Esophagus muscularis mucosa (tissue), 4 donors: ENCODE results near the gene SUMO3.

ENCODE experiments used
- EP300 ChIP-seq: sonication (generic); formaldehyde crosslinking; IDR thresholded peaks from one replicate; pipeline ENCODE4 v1.6.1; 2017; ENCODE audit warnings: antibody characterized with exemption
- POLR2A ChIP-seq: fragments of 450-650 bp; IDR thresholded peaks from one replicate; pipeline ENCODE4 v1.6.1; 2017; ENCODE audit warnings: antibody characterized with exemption, moderate library complexity, mild to moderate bottlenecking, low read depth
- POLR2AphosphoS5 ChIP-seq, 2 donors: sonication (generic); formaldehyde crosslinking; IDR thresholded peaks; one replicate each; pipeline ENCODE4 v1.6.1; 2017; ENCODE audit warnings: antibody characterized with exemption in 2 of 2
- TF ChIP-seq, protein P1 (sequence below), 3 experiments: fragments of 200-600 bp in 2 of 3; fragments of 450-650 bp in 1 of 3; sonication (generic) in 2 of 3; IDR thresholded peaks; one replicate each; pipeline ENCODE4 v1.5.1; 2017 to 2019; ENCODE audit warnings: antibody characterized with exemption in 3 of 3, mild to moderate bottlenecking in 2 of 3, moderate library complexity in 1 of 3

DNA sequence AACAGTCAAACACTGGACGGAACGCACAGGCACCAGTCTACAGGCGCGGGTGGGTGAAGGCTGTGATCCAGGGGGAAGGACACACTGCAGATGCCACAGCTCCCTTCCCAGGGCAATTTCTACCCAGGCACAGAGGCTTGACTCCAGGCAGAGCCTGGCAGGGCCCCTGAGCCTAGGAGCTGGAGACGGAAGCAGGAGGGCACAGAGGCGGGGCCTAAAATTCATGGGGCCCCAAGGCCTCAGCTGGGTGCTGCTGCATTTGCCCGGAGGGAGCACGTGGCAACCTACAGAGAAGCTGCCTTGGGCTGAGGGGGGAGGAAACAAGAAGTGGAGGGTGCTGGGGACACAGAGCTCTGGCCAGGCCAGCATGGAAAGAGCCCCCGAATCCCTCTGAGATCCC is 57.5 kb downstream of the SUMO3 start:
- TF ChIP-seq POLR2AphosphoS5 (IDR thresholded peaks at IDR 0.05) = no peak
- TF ChIP-seq, protein P1, sequence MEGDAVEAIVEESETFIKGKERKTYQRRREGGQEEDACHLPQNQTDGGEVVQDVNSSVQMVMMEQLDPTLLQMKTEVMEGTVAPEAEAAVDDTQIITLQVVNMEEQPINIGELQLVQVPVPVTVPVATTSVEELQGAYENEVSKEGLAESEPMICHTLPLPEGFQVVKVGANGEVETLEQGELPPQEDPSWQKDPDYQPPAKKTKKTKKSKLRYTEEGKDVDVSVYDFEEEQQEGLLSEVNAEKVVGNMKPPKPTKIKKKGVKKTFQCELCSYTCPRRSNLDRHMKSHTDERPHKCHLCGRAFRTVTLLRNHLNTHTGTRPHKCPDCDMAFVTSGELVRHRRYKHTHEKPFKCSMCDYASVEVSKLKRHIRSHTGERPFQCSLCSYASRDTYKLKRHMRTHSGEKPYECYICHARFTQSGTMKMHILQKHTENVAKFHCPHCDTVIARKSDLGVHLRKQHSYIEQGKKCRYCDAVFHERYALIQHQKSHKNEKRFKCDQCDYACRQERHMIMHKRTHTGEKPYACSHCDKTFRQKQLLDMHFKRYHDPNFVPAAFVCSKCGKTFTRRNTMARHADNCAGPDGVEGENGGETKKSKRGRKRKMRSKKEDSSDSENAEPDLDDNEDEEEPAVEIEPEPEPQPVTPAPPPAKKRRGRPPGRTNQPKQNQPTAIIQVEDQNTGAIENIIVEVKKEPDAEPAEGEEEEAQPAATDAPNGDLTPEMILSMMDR (IDR thresholded peaks at IDR 0.05) = no peak
- TF ChIP-seq EP300 = no peak
- no peak for TF ChIP-seq POLR2A
